ENCODE data around the gene STEAP3. TPM values are rescaled to one million over a fixed set of nuclear protein-coding genes. Genes with fewer than 3 reads are reported as not detected.

STEAP3 gene
- total RNA-seq, 3 donors from 2014 or later (not counting 1 experiment from before 2014, with no cell fraction given), result 1.7 to 2.5 (median 2.0) TPM

GRCh38 chr2:119290859-119291587, 67.4 kb downstream of the STEAP3 start:
- peaks cover 3% of the 10 kb centered on the region for H3K4me1 ChIP-seq (ENCODE audit: control insufficient read depth, insufficient read depth, low read length)
- H3K27ac Mint-ChIP-seq, result no peak overlapping the region
- H3K4me3 Mint-ChIP-seq, result no peak overlapping the region
- no peaks in the 10 kb centered on the region for H3K27me3 ChIP-seq (ENCODE audit: control insufficient read depth, insufficient read depth, low read length)
- no peaks in the 10 kb centered on the region for H3K36me3 ChIP-seq (ENCODE audit: control insufficient read depth, insufficient read depth, low read length)
- H3K9me3 ChIP-seq (ENCODE audit: control insufficient read depth, insufficient read depth, low read length), result no peaks in the 10 kb centered on the region
- H3K4me1 Mint-ChIP-seq, result peaks cover 22 to 33% of the 10 kb centered on the region in 2 donors
- H3K4me3 ChIP-seq (ENCODE audit: low read length), result no peak overlapping the region
- no peaks in the 10 kb centered on the region for H3K36me3 Mint-ChIP-seq
- 92% methylated on average over 15 of the region's 15 CpGs for WGBS (ENCODE audit: insufficient coverage)
- no peaks in the 10 kb centered on the region for H3K9me3 Mint-ChIP-seq
- H3K27me3 Mint-ChIP-seq (ENCODE audit: low read depth in 2 of 2), result no peaks in the 10 kb centered on the region
- H3K27ac ChIP-seq (ENCODE audit: low read length), result no peak overlapping the region
- intact Hi-C loops (cut with micrococcal nuclease), result no loop called here
- peak in 1 of 2 donors; percentile 73 for DNase-seq
- TF ChIP-seq CTCF (IDR thresholded peaks at IDR 0.05), result no peak
- no peak for ATAC-seq

- H3K4me3 ChIP-seq (ENCODE audit: low read length), result no peak overlapping the region
- 89% methylated on average over 6 of the region's 8 CpGs for WGBS (ENCODE audit: insufficient coverage)
- DNase-seq (no peak), ATAC-seq (no peak)
- Mint-ChIP-seq H3K9me3 (no peaks in the 10 kb centered on the region), H3K36me3 (no peaks in the 10 kb centered on the region), H3K4me3 (no peak overlapping the region), H3K27ac (peak overlapping the region in 1 of 2 donors; percentile 78), H3K27me3 (ENCODE audit: low read depth in 2 of 2) (no peaks in the 10 kb centered on the region), H3K4me1 (peaks cover 22 to 33% of the 10 kb centered on the region in 2 donors)
- intact Hi-C loops (cut with micrococcal nuclease), result no loop called here
- no peaks in the 10 kb centered on the region for H3K27me3 ChIP-seq (ENCODE audit: control insufficient read depth, insufficient read depth, low read length)
- TF ChIP-seq CTCF (IDR thresholded peaks at IDR 0.05), result no peak
- no peaks in the 10 kb centered on the region for H3K9me3 ChIP-seq (ENCODE audit: control insufficient read depth, insufficient read depth, low read length)
- H3K4me1 ChIP-seq (ENCODE audit: control insufficient read depth, insufficient read depth, low read length), result peaks cover 3% of the 10 kb centered on the region
- no peaks in the 10 kb centered on the region for H3K36me3 ChIP-seq (ENCODE audit: control insufficient read depth, insufficient read depth, low read length)
- no peak overlapping the region for H3K27ac ChIP-seq (ENCODE audit: low read length)
Measured at GRCh38 chr2:119291588-119292167, 68.0 kb downstream of the STEAP3 start.

GRCh38 chr2:119292226-119292625, 68.6 kb downstream of the STEAP3 start:
- WGBS (ENCODE audit: insufficient coverage), result 48% methylated on average over 8 of the region's 8 CpGs
- Mint-ChIP-seq H3K36me3 (no peaks in the 10 kb centered on the region), H3K27ac (peak overlapping the region in 1 of 2 donors; percentile 78), H3K4me1 (peaks cover 22 to 33% of the 10 kb centered on the region in 2 donors), H3K9me3 (no peaks in the 10 kb centered on the region), H3K4me3 (peak overlapping the region; percentile 64), H3K27me3 (ENCODE audit: low read depth in 2 of 2) (no peaks in the 10 kb centered on the region)
- Histone ChIP-seq H3K36me3 (ENCODE audit: control insufficient read depth, insufficient read depth, low read length) (no peaks in the 10 kb centered on the region), H3K27me3 (ENCODE audit: control insufficient read depth, insufficient read depth, low read length) (no peaks in the 10 kb centered on the region), H3K9me3 (ENCODE audit: control insufficient read depth, insufficient read depth, low read length) (no peaks in the 10 kb centered on the region), H3K27ac (ENCODE audit: low read length) (no peak overlapping the region), H3K4me3 (ENCODE audit: low read length) (no peak overlapping the region), H3K4me1 (ENCODE audit: control insufficient read depth, insufficient read depth, low read length) (peaks cover 3% of the 10 kb centered on the region)
- ATAC-seq, result peak; percentile 65 to 79 (median 75)
- intact Hi-C loops (cut with micrococcal nuclease), result no loop called here
- TF ChIP-seq CTCF (IDR thresholded peaks at IDR 0.05), result no peak
- DNase-seq, result no peak
